SIG-M5 treated with dmso at 0.1 percent for 504 hours (cell line): ENCODE results near the gene ZNF25.
"Not testable (repeated sequence)": the region's sequence is repeated elsewhere in the genome, so short reads cannot be mapped to it uniquely, and the experiment has no call there.

Experiments
- DNase-seq: peaks from one replicate; lab custom pipeline; 2025; ENCODE audit not compliant: unreplicated experiment; lab: John Stamatoyannopoulos, UW

The ZNF25 gene

DNA sequence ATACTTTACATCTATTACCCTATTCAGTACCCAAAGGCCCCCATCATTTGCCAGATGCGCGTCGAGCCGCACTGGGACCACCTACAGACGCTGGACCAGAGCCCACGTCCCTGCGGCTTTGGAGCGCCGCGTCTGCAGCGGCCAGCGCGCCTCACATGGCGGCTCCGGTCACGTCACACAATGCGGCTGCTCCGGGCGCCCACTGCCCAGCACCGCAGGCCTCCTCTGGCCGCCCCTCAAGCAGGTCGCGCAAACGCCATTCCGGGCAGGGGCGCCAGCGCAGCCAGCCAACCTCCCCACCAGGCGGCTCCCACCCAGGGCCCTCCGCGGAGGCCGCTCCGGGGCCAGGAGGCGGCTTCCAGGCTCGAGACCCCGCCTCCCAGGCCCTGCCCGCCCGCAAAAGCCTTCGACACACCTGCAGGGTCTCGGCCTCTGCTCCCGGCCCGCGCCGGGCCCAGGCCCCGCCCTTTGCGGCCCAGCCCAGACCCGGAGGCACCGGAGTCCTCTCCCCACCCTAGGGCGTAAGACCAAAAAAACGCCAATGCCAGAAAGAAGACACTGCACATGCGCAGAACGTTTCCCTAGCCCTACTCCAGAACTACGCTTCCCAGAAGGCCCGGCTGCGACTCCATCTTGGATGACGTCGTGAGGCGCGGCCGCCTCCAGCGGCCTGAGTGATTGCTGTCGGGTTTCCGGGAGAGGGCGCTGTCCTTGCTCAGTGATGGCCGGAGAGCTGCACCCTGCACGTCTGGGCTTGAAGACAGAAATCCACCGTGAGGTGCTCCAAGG lies at the start of gene ZNF25:
ZNF25 (minus strand) TSS at position 557 of the 789 bp plus-strand sequence. CDS start 4,925 bp downstream, outside the sequence.
- peak; percentile 98 for DNase-seq

DNA sequence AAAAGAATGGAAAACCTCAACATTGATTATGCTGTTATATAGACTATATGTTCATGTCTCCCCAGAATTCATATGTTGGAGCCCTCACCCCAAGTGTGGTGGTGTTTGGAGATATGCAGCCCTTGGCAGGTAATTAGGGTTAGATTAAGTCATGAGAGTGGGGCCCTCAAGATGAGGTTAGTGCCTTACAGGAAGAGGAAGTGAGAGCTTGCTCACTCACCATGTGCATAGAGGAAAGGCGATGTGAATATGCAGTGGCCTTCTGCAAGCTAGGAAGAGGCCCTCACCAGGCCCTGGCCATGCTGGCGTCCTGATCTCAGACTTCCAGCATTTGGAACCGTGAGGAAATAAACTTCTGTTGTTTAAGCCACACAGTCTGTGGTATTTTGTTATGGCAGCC lies 48.8 kb upstream of the ZNF25 start:
- peak; percentile 29 for DNase-seq

DNA sequence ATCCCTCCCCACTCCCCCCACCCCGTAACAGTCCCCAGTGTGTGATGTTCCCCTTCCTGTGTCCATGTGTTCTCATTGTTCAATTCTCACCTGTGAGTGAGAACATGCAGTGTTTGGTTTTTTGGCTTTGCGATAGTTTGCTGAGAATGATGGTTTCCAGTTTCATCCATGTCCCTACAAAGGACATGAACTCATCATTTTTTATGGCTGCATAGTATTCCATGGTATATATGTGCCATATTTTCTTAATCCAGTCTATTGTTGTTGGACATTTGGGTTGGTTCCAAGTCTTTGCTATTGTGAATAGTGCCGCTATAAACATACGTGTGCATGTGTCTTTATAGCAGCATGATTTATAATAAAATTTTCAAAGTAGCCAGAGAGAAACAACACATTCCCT lies 42.7 kb upstream of the ZNF25 start:
- DNase-seq, result not testable (repeated sequence)

DNA sequence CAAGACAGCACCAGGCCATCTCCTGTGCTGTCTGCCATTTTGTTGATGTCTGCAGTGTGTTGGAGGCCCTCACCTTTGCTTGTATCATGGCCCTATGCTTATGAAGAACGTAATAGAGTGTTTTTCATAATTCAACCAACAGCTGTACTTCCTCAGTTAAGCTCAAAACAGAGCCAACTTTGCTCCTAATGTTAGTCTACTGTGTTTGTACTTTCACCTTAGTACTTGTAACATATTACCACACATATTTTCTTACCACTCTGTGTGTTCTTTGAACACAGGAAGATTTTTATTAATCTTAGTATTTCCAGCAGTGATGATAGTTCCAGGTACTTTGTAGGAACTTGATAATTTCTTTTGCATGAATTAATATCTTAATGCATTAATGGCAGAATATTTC lies 39.9 kb upstream of the ZNF25 start:
- DNase-seq, result no peak

DNA sequence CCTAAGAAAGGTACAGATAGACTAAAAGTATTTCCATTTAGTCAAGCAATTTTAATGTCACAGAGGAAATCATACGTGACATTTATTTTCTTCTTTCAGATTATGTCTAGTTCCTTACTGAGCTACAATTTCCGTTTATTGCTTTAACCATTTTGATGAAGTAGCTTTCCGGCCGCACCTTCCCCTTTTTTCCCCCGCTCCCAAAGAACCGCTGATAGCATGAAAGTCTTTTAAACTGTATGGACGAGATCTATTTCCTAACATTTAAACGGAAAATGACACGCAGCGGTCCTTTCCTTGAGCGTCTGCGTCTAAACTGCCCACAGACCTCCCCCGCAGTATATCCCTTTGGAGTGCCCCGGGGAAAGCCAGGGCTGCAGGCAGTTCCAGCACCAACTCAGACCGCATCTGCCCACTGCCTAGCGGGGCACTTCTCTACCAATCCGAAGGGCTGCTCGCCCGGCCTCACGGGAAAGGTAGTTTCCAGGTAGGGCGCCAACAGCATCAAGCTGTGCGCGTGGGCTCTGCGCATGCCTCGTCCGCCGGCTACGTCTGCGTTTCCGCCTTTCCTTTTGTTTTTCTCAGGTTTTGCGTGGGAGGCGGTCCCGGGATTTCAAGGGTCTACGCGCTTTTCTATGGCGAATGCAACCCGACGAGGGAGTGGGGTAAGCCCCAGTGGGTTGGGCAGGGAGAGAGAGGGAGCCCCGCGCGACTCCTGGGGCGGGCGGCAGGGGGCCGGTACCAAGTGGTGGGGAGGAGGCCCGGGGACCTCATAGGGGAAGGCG lies 33.9 kb upstream of the ZNF25 start, which contains the start of gene ZNF33A:
ZNF33A (plus strand) TSS at position 557 of the 785 bp plus-strand sequence. CDS start 1,667 bp downstream, outside the sequence.
- DNase-seq, result peak; percentile 88

DNA sequence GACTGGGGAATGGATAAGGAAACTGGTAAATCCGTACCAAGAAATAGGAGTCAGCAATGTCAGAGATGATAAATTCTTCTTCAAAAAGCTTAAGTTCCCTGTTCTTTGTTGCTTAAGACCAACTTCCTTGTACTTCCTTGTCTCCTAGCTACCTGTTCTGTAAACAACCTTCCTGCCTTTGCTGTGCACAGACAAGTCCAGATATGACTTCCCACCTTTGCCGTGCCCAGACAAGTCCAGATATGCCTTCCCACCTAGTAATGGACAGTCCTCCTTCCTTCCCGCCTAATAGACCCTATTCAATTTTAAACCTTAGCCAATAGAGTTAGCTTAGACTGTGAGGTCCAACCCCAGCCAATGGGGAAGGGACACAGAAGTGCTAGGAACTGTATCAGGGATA lies 31.5 kb upstream of the ZNF25 start:
- DNase-seq, result peak; percentile 35

DNA sequence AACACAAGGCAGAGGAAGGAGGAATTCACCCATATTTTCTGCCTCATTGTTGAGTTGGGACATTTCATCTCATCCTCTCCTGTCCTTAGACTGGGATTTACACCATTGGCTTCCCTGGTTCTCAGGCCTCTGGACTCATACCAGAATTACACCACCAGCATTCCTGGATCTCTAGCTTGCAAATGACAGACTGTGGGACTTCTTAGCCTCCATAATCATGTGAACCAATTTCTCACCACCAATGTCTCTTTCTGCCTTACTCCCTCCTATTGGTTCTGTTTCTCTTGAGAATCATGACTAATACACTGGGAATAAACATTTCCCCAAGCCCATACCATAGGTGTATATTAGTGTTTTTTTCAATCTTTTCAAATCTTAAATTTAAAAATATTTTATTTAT lies 31.1 kb upstream of the ZNF25 start:
- DNase-seq, result no peak

DNA sequence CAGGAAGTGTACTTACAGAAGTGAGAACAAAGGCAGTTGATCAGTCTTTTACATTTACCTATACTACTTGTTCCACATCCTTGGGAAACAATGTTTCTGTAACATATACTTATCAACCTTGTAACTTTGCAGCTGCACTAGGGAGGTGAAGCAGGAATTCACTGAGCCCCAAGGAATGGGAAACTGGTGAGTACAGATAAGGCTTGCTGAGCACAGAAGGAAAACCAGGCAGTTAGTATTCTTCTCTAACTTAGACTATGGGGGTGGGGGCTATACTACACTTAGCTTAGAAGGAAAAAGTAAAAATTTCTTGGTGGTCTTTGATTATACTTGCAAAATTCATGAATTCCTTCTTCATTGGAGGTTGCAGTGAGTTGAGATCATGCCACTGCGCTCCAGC lies 27.1 kb upstream of the ZNF25 start:
- no peak for DNase-seq

DNA sequence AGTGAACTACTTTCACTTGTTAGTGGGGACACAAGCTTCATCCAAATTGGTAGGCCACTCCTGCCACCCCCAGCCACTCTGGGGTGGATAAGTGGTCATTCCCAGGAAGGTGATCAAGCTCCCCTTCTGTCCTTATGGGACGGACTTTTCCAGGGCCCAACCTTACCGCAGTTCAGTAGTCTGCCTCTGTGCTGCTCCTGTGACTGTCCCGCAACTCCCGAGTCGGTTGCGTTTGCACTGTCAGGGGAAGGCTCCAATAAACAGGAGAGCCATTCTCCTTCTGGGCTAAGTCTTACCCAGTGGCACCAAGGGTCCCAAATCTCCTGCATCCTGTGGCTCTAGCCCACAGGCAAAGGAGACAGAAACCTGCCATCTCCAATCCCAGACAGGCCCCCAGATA lies 26.6 kb upstream of the ZNF25 start:
- no peak for DNase-seq

DNA sequence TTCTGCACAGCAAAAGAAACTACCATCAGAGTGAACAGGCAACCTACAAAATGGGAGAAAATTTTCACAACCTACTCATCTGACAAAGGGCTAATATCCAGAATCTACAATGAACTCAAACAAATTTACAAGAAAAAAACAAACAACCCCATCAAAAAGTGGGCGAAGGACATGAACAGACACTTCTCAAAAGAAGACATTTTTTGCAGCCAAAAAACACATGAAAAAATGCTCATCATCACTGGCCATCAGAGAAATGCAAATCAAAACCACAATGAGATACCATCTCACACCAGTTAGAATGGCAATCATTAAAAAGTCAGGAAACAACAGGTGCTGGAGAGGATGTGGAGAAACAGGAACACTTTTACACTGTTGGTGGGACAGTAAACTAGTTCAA lies 24.0 kb upstream of the ZNF25 start:
- not testable (repeated sequence) for DNase-seq

DNA sequence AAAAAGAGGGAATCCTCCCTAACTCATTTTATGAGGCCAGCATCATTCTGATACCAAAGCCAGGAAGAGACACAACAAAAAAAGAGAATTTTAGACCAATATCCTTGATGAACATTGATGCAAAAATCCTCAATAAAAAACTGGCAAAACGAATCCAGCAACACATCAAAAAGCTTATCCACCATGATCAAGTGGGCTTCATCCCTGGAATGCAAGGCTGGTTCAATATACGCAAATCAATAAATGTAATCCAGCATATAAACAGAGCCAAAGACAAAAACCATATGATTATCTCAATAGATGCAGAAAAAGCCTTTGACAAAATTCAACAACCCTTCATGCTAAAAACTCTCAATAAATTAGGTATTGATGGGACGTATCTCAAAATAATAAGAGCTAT lies 22.5 kb upstream of the ZNF25 start:
- not testable (repeated sequence) for DNase-seq

DNA sequence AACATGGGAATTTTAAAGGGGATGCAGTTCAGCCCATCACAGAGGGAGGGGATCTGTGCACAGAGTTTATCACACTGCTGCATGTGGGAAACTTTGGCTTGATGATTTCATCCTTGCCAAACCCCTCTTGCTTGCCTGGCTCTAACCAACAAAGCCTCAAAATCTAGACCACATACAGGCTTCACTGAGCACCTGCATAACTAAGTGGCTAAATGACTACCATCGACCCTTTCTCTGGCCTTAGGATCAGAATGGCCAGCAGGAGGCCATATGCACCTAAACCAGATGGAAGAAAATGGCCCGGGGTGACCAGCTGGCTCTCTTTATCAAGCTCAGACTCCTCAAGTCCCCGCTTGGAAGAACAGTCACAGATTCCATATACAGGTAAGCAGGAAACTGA lies 15.6 kb upstream of the ZNF25 start:
- DNase-seq, result no peak

DNA sequence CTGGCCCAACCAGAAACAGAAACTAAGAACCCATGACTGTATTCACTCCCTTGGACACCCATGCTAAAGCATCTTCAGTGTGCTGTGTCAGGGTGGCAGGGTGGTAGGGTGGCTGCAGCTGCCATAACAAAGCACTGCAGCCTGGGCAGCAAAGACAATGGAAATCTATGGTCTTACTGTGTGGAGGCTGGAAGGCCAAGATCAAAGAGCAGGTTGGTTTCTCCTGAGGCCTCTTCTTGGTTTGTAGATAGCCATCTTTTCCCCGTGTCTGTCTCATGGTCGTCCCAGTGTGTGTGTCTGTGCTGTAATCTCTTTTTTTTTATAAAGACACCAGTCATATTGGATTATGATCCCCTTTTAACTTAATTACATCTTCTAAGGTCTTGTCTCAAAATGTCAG lies 15.2 kb upstream of the ZNF25 start:
- DNase-seq, result no peak

DNA sequence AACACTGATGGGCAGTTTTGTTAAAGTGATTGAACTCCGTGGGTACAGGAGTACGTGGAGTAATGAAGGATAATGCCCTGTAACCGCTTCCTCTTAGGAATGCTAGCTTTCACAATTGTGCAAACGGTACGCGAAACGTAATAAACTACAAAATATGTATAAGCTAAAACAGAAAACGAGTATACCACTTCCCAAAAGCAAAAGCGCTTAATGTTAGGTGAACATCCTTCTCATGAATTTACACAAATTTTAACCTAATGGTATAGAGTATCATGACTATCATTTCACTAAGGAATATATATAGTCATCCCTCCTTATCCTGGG lies 395 bp upstream of the ZNF25 start:
- no peak for DNase-seq

DNA sequence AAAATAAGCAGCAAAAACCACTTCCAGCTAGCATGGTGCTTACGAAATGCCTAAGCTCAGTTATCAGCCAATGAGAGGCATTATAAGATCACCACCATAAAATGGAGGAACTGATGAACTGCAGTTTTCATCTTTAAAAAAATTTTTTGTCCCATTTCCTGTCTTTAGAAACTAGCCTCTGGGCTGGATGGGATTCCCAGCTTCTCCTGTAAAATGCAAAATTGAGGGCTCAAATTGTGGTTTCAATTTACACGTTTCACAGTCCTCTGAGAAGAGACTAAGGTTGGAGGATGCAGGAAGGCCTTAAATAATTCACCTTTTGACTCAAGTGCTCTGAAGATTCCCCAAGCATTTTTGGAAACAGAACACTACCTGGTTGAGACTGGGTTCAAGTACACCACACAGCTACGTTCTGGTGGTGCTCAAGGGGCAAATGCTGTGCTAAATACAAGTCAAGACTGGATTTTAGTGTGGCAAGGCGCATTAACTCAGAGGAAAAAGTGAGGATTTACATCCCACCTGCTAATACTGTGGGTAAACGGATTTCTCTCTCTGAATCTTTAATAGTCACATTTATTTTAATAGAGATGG lies 951 bp downstream of the ZNF25 start:
- peak; percentile 19 for DNase-seq

DNA sequence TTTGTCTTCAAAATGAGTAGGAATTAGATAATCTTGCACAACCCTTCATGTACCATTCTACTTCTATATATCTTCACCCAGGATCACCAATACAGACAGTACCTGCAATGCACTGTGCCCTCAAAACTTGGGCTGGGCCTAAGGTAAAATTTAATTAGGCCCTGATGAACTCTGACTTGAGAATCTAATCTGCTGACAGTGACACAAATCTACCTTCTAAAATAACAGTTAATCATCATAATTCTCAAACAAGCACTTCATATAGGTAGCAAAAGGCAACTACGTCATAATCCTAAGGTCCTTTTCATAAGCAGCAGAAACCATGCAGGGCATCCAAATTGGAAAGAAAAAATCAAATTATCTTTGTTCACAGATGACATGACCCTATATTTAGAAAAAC lies 4.1 kb downstream of the ZNF25 start:
- DNase-seq, result no peak

DNA sequence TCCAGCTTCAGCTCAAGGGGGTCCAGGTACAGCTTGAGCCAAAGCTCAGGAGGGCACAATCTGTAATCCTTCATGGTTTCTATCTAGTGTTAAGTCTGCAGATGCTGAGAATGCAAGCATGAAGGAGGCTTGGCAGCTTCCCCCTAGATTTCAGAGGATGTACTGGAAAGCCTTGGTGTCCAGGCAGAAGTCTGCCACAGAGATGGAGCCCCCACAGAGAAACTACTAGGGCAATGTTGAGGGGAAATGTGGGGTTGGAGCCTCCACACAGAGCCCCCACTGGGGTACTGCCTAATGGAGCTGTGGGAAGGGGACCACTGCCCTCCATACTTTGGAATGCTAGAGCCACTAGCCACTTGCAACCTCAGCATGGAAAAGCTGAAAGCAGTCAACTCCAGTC lies 11.4 kb downstream of the ZNF25 start:
- DNase-seq, result no peak

DNA sequence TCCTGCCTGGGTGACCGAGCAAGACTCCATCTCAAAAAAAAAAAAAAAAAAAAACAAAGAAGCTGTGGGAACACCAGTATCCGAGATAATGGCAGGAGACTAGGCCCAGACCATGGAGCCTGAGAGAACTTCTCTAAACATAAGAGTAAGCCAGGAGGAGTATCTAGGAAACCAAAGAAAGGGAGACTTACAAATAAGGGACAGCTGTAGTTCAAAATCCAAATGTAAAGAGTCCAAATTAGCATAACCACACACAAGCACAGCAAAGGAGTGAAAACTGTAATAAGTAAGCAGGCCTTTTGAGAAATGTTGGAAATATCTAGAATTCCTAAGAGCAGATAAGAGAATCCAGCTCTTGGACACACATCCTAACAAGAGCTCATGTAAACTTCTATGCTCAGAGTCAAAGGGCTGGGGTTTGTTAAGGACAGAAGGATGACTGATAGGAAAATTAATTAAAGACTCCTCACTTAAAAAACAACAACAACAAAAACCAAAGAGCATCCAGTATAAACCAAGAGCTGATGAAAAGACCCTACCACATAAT lies 15.8 kb downstream of the ZNF25 start:
- no peak for DNase-seq

DNA sequence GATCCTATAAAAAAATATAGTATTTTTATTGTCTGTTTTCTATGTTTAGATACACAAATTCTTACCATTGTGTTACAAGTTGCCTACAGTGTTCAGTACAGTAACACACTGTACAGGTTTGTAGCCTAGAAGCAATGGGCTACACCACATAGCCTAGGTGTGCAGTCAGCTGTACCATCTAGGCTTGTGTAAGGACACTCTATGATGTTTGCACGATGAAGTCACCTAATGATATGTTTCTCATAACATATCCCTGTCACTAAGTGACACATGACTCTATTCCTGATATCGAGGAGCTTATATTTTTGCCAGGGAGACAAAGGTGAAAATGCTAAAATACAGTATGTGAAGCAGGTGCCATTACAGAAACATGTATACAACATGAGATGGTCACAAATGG lies 18.6 kb downstream of the ZNF25 start:
- DNase-seq, result no peak

DNA sequence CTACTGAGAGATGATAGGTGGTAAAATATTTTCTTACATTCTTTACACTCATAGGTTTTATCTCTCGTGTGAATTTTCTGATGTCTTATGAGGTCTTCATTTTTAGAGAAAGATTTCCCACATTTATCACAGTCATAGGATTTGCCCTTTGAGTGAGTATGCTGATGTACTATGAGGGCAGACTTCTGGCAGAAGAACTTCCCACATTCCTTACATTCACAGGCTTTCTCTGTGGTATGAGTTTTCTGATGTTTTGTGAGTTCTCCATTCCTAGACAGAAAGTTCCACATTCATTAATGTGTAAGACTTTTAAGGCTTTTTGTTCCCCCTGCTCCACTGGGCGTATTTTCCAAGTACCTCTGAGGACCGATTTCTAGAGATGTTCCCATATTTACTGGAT lies 23.5 kb downstream of the ZNF25 start:
- DNase-seq, result no peak

DNA sequence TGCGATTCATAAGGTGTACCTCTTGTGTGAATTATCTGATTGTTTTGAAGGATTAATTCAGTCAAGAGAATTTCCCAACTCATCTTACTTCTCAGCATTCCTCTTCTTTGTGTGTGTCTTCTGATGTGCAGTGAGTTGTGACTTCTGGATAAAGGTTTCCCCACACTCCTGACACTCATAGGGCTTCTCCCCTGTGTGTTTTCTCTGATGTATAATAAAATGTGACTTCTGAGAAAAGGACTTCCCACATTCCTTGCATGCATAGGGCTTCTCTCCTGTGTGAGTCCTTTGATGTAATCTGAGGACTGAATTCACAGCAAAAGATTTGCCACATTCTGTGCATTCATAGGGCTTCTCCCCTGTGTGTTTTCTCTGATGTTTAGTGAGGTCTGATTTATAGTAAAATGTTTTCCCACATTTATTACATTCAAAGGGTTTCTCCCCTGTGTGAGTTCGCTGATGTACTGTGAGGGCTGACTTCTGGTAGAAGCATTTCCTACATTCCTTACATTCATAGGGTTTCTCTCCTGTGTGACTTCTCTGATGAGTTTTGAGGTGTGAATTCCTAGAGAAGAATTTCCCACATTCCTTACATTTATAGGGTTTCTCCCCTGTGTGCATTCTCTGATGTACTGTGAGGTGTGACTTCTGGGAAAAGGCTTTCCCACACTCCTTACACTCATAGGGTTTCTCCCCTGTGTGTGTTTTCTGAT lies 24.2 kb downstream of the ZNF25 start:
- no peak for DNase-seq
